Ascending aorta (tissue), 2 donors: Measurements from ENCODE around the gene TMEM169. TPM values are rescaled to one million over a fixed set of nuclear protein-coding genes. Genes with fewer than 3 reads are reported as not detected.
A peak's percentile ranks its signal among the peaks of the same experiment; 100 is the strongest.

Experiments
- DNase-seq, 2 donors: peaks; one replicate each; pipeline ENCODE4 v3.0.0-alpha.2; 2019; ENCODE audit warnings: low spot score in 2 of 2
- H3K27ac ChIP-seq, 2 donors: fragments of 200-600 bp; sonication (generic); one replicate each; pipeline ENCODE4 v1.5.1; 2016 to 2017; ENCODE audit warnings: mild to moderate bottlenecking in 1 of 2
- H3K27me3 ChIP-seq: fragments of 200-600 bp; sonication (generic); one replicate; pipeline ENCODE4 v1.5.1; 2017
- H3K36me3 ChIP-seq, 2 donors: fragments of 200-600 bp; sonication (generic); one replicate each; pipeline ENCODE4 v1.5.1; 2016
- H3K4me1 ChIP-seq, 2 donors: fragments of 200-600 bp; sonication (generic); one replicate each; pipeline ENCODE4 v1.5.1; 2016 to 2017; ENCODE audit warnings: mild to moderate bottlenecking in 1 of 2
- H3K4me3 ChIP-seq, 2 donors: fragments of 200-600 bp; sonication (generic); one replicate each; pipeline ENCODE4 v1.5.1; 2016 to 2017; ENCODE audit warnings: mild to moderate bottlenecking in 1 of 2
- H3K9me3 ChIP-seq, 2 donors: fragments of 200-600 bp; sonication (generic); one replicate each; pipeline ENCODE4 v1.5.1; 2016
- CTCF ChIP-seq, 3 experiments: fragments of 200-600 bp in 2 of 3; fragments of 450-650 bp in 1 of 3; sonication (generic) in 2 of 3; IDR thresholded peaks; one replicate each; pipeline ENCODE4 v1.5.1; 2016 to 2019; ENCODE audit warnings: antibody characterized with exemption in 3 of 3, mild to moderate bottlenecking in 1 of 3, moderate library complexity in 1 of 3
- intact Hi-C: fragments of 100-400 bp; cut with DNase I; formaldehyde crosslinking; loops from one replicate; pipeline ENCODE4 v1.15.1; 2023
- total RNA-seq: library from RNA; depleted of rRNA; stranded (reverse); fragments of >200 nt; gene quantifications from one replicate; pipeline ENCODE4 v1.1.0, GENCODE V29; 2016

The TMEM169 gene, protein sequence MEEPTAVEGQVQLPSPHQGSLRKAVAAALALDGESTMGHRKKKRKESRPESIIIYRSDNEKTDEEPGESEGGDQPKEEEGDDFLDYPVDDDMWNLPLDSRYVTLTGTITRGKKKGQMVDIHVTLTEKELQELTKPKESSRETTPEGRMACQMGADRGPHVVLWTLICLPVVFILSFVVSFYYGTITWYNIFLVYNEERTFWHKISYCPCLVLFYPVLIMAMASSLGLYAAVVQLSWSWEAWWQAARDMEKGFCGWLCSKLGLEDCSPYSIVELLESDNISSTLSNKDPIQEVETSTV
- 7.3 TPM for total RNA-seq

DNA sequence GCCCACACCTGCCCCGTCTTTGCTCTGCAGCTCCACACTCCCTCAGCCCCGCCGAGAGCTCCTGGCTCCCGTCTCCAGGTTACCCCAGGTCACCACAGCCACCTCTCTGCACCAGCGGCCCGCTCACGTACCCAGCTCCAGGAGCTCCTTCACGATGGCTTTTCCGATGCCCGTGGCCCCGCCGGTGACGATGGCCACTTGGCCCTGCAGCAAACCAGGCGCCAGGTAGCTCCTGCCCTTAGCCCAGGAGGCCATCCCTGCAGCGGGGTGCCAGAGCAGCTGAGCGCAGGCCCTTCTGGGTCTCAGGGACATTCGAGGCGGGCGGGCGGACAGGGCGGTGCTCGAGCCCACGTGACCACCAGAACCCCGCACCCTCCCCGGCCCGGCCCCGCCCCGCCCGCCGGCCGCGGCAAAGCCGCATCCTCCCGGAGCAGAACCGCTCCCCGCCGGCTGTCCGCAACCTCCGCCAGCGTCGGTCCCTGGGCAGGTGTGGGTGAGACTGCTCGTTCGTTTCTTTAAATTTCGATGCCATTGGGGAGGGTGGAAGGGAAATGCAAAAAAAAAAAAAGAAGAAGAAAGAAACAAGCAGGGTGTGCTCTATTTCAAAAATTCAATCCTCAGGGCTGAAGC is at the start of gene TMEM169, which contains the start of gene PECR:
Gene TMEM169, plus strand, starts transcription at position 433 of the 630 bp plus-strand sequence. CDS start 14,045 bp downstream, outside the sequence.
Gene PECR, minus strand, starts transcription at position 323 of the 630 bp plus-strand sequence. Its CDS starts 68 bp downstream, at position 255.
- H3K27me3 ChIP-seq, result no peaks in the 10 kb centered on the region
- DNase-seq, result peak; percentile 36 to 81
- H3K4me1 ChIP-seq, result peaks cover 0 to 9% of the 10 kb centered on the region in 2 donors
- intact Hi-C loops, result loop anchor here (2.0 kb wide), 1 partner anchor 27 kb away; the partner anchor contains the start of gene XRCC5
- no peaks in the 10 kb centered on the region for H3K36me3 ChIP-seq
- H3K4me3 ChIP-seq, result peak within 1 kb of the TSS; percentile 52 to 69
- no peak within 1 kb of the TSS for H3K27ac ChIP-seq
- no peak for TF ChIP-seq CTCF (IDR thresholded peaks at IDR 0.05)
- no peaks in the 10 kb centered on the region for H3K9me3 ChIP-seq

DNA sequence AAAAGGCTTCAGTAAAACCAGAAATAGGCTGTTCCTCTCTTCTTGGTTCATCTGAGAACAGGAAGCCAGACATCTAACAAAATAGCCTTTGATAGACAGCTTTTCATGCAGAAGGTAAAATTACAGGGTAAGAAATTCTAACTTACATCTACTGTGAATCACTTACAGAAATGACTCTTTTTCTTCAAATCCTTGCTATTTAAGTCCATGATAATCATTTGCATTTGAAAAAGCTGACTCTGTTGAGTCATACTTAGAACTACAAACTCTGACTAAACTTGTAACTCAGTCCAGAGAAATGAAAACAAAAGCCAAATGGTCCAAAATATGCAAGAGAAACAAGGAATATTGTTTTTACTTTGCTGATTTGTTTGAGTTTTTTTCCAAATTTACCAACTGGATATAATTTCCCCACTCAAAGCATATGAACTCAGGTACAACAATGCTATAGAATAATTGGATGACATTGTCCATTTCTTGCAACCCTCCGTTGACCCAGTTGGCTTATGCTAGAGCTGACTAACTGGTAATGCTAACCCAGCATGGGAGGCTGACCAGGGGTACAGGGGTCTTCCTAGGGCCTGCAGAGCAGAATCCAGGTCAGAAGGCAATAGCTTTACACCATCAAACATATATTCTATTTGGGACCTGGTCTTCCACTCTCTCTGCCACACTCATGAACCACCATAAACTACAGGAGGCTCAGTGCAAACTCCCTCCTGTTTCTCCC is 49.6 kb upstream of the TMEM169 start:
- no peak overlapping the region for H3K27ac ChIP-seq
- no peak overlapping the region for H3K4me3 ChIP-seq
- no peaks in the 10 kb centered on the region for H3K27me3 ChIP-seq
- H3K36me3 ChIP-seq, result no peaks in the 10 kb centered on the region
- DNase-seq, result no peak
- H3K9me3 ChIP-seq, result no peaks in the 10 kb centered on the region
- peaks cover 0 to 5% of the 10 kb centered on the region in 2 donors for H3K4me1 ChIP-seq
- no peak for TF ChIP-seq CTCF (IDR thresholded peaks at IDR 0.05)
- intact Hi-C loops, result no loop called here

DNA sequence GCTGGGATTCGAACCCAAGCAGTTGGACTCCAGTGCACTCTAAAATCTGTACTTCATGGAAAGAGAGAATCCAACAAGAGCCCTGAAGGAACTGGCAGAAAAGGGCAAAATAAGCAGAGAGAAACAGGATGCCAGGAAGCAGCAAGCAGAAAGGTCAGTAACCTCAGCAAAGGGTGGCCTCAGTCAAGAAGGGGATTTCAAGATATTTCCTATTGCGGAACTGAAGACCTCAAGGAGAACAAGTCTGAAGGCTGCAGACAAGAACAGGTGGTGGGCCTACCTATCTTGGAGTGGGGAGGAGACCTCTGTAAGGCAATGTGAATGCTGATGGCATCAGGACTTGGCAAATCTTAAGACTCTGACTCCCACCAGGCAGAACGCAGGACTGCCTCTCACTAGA is 48.3 kb upstream of the TMEM169 start:
- no peaks in the 10 kb centered on the region for H3K9me3 ChIP-seq
- intact Hi-C loops, result no loop called here
- no peaks in the 10 kb centered on the region for H3K36me3 ChIP-seq
- DNase-seq, result no peak
- H3K27me3 ChIP-seq, result no peaks in the 10 kb centered on the region
- H3K4me3 ChIP-seq, result no peak overlapping the region
- no peak for TF ChIP-seq CTCF (IDR thresholded peaks at IDR 0.05)
- no peak overlapping the region for H3K27ac ChIP-seq
- peaks cover 0 to 5% of the 10 kb centered on the region in 2 donors for H3K4me1 ChIP-seq

GRCh38 chr2:216034065-216034464 is 47.7 kb upstream of the TMEM169 start:
- no peak overlapping the region for H3K4me3 ChIP-seq
- peaks cover 0 to 5% of the 10 kb centered on the region in 2 donors for H3K4me1 ChIP-seq
- DNase-seq, result peak in 1 of 2 donors; percentile 76
- peak in 2 of 3 experiments; percentile 80 to 83 for TF ChIP-seq CTCF (IDR thresholded peaks at IDR 0.05)
- intact Hi-C loops, result no loop called here
- H3K9me3 ChIP-seq, result no peaks in the 10 kb centered on the region
- H3K27me3 ChIP-seq, result no peaks in the 10 kb centered on the region
- H3K36me3 ChIP-seq, result no peaks in the 10 kb centered on the region
- no peak overlapping the region for H3K27ac ChIP-seq

- H3K4me1 ChIP-seq, result no peaks in the 10 kb centered on the region
- no peaks in the 10 kb centered on the region for H3K27me3 ChIP-seq
- H3K27ac ChIP-seq, result no peak overlapping the region
- DNase-seq, result no peak
- no peaks in the 10 kb centered on the region for H3K9me3 ChIP-seq
- intact Hi-C loops, result no loop called here
- TF ChIP-seq CTCF (IDR thresholded peaks at IDR 0.05), result no peak
- no peaks in the 10 kb centered on the region for H3K36me3 ChIP-seq
- no peak overlapping the region for H3K4me3 ChIP-seq
Observed at GRCh38 chr2:216039918-216040317, 41.8 kb upstream of the TMEM169 start.
